ENCODE measurements around the gene SYK. TPM values are rescaled to one million over a fixed set of nuclear protein-coding genes. Genes with fewer than 3 reads are reported as not detected.

The SYK gene
- total RNA-seq, 1 experiment from 2014 or later, result 5.3 TPM

DNA sequence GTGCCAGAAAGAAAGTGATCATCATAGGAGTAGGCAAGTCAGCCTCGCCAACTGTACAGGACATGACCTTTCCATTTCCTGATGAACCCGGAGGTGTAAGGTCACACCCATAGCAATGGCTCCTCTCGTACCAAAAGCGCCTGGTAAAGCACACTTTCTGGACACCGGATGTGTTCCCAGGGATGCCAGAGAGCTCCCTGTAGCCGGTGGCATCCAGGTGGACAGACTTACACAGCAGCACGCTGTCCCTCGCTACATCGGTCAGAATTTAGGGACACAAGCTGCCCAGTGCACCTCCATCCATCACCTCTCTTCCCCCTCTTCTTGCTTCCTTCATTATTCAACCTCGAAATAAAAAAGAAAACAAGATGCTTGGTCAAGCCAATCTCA lies 105.4 kb downstream of the SYK start:
- Mint-ChIP-seq H3K9me3 (ENCODE audit: unreplicated experiment) (peaks cover 18% of the 10 kb centered on the region), H3K4me1 (ENCODE audit: low read depth, unreplicated experiment) (peaks cover 5% of the 10 kb centered on the region), H3K27ac (ENCODE audit: unreplicated experiment) (no peak overlapping the region), H3K27me3 (ENCODE audit: insufficient read depth, unreplicated experiment) (no peaks in the 10 kb centered on the region), H3K36me3 (ENCODE audit: insufficient read depth, unreplicated experiment) (no peaks in the 10 kb centered on the region), H3K4me3 (ENCODE audit: unreplicated experiment) (no peak overlapping the region)
- Histone ChIP-seq H3K36me3 (ENCODE audit: control insufficient read depth, insufficient read depth, low read length) (no peaks in the 10 kb centered on the region), H3K9me3 (no peaks in the 10 kb centered on the region), H3K4me1 (no peaks in the 10 kb centered on the region), H3K27me3 (replicated peaks; ENCODE audit: control insufficient read depth, insufficient read depth, low read length) (no peaks in the 10 kb centered on the region), H3K4me3 (ENCODE audit: low read depth, low read length) (no peak overlapping the region)
- ChIA-PET POLR2A (no interaction called here), CTCF (interaction anchor here (0.7 kb wide), 1 partner anchor 8 kb away, joined by 3 read pairs; no protein-coding TSS in a partner anchor)
- TF ChIP-seq, protein P1, sequence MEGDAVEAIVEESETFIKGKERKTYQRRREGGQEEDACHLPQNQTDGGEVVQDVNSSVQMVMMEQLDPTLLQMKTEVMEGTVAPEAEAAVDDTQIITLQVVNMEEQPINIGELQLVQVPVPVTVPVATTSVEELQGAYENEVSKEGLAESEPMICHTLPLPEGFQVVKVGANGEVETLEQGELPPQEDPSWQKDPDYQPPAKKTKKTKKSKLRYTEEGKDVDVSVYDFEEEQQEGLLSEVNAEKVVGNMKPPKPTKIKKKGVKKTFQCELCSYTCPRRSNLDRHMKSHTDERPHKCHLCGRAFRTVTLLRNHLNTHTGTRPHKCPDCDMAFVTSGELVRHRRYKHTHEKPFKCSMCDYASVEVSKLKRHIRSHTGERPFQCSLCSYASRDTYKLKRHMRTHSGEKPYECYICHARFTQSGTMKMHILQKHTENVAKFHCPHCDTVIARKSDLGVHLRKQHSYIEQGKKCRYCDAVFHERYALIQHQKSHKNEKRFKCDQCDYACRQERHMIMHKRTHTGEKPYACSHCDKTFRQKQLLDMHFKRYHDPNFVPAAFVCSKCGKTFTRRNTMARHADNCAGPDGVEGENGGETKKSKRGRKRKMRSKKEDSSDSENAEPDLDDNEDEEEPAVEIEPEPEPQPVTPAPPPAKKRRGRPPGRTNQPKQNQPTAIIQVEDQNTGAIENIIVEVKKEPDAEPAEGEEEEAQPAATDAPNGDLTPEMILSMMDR (IDR thresholded peaks at IDR 0.05; ENCODE audit: insufficient read depth in 1 of 2, low read depth in 1 of 2, low read length in 1 of 2, severe bottlenecking in 1 of 2, unreplicated experiment in 1 of 2), result no peak
- BruUV-seq (replicated peaks), result no TSS peak
- no peak for DNase-seq
- intact Hi-C loops (cut with micrococcal nuclease; ENCODE audit: unreplicated experiment), result no loop called here

DNA sequence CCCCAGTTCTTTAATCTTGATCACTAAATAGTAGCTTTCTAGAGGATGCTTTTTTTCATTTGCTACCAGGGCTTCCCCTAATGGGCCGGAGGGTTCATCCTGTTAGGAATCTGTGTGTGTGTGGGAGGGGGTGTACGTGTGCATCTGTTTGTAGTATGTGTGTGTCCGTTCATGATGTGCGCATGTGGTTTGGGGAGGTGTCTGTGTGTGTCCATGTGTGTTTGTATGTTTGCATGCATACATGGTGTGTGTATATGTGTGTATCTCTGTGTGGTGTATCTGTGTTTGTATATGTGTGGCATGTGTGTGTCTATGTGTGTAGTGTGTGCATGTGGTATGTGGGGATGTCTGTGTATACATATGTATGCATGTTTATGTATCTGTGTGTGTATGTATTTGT lies 106.2 kb downstream of the SYK start:
- H3K36me3 ChIP-seq (ENCODE audit: control insufficient read depth, insufficient read depth, low read length), result no peaks in the 10 kb centered on the region
- no peak overlapping the region for H3K4me3 ChIP-seq (ENCODE audit: low read depth, low read length)
- no peaks in the 10 kb centered on the region for H3K9me3 ChIP-seq
- ChIA-PET CTCF (no interaction called here), POLR2A (no interaction called here)
- intact Hi-C loops (cut with micrococcal nuclease; ENCODE audit: unreplicated experiment), result no loop called here
- no peak for DNase-seq
- H3K27me3 ChIP-seq (replicated peaks; ENCODE audit: control insufficient read depth, insufficient read depth, low read length), result no peaks in the 10 kb centered on the region
- peaks cover 5% of the 10 kb centered on the region for H3K4me1 Mint-ChIP-seq (ENCODE audit: low read depth, unreplicated experiment)
- peaks cover 11% of the 10 kb centered on the region for H3K9me3 Mint-ChIP-seq (ENCODE audit: unreplicated experiment)
- TF ChIP-seq, protein P1 (IDR thresholded peaks at IDR 0.05; ENCODE audit: insufficient read depth in 1 of 2, low read depth in 1 of 2, low read length in 1 of 2, severe bottlenecking in 1 of 2, unreplicated experiment in 1 of 2), result no peak
- no peaks in the 10 kb centered on the region for H3K36me3 Mint-ChIP-seq (ENCODE audit: insufficient read depth, unreplicated experiment)
- no peaks in the 10 kb centered on the region for H3K4me1 ChIP-seq
- no TSS peak for BruUV-seq (replicated peaks)
- no peak overlapping the region for H3K27ac Mint-ChIP-seq (ENCODE audit: unreplicated experiment)
- H3K27me3 Mint-ChIP-seq (ENCODE audit: insufficient read depth, unreplicated experiment), result no peaks in the 10 kb centered on the region
- H3K4me3 Mint-ChIP-seq (ENCODE audit: unreplicated experiment), result no peak overlapping the region

DNA sequence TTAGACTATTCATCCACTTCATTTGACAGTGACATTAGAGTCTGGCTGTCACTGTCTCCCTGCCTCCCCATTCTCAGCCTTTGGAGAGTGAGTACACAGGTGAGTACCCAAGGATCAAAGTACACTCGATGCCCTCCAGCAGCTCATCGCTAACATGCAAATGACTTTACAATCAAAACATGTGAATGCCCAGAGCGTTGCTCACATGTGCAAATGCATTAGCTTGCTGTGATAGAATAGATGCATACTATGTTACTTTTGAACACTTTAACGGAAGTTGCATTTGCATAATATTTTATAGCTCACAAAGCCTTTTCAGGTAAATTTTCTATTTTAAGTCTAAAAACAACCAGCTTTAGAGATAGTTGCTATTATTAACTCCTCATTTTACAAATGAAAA lies 107.6 kb downstream of the SYK start:
- Histone ChIP-seq H3K4me3 (ENCODE audit: low read depth, low read length) (no peak overlapping the region), H3K36me3 (ENCODE audit: control insufficient read depth, insufficient read depth, low read length) (no peaks in the 10 kb centered on the region), H3K9me3 (no peaks in the 10 kb centered on the region), H3K27me3 (replicated peaks; ENCODE audit: control insufficient read depth, insufficient read depth, low read length) (no peaks in the 10 kb centered on the region), H3K4me1 (no peaks in the 10 kb centered on the region)
- DNase-seq, result no peak
- H3K4me1 Mint-ChIP-seq (ENCODE audit: low read depth, unreplicated experiment), result no peaks in the 10 kb centered on the region
- ChIA-PET CTCF (no interaction called here), POLR2A (no interaction called here)
- intact Hi-C loops (cut with micrococcal nuclease; ENCODE audit: unreplicated experiment), result no loop called here
- no peak overlapping the region for H3K27ac Mint-ChIP-seq (ENCODE audit: unreplicated experiment)
- TF ChIP-seq, protein P1 (IDR thresholded peaks at IDR 0.05; ENCODE audit: insufficient read depth in 1 of 2, low read depth in 1 of 2, low read length in 1 of 2, severe bottlenecking in 1 of 2, unreplicated experiment in 1 of 2), result no peak
- H3K36me3 Mint-ChIP-seq (ENCODE audit: insufficient read depth, unreplicated experiment), result no peaks in the 10 kb centered on the region
- H3K9me3 Mint-ChIP-seq (ENCODE audit: unreplicated experiment), result no peaks in the 10 kb centered on the region
- no TSS peak for BruUV-seq (replicated peaks)
- H3K4me3 Mint-ChIP-seq (ENCODE audit: unreplicated experiment), result no peak overlapping the region
- no peaks in the 10 kb centered on the region for H3K27me3 Mint-ChIP-seq (ENCODE audit: insufficient read depth, unreplicated experiment)

Measured in Caco-2 (cell line).